Fibroblast of gingiva (primary cell): ENCODE measurements around the gene PCSK5.
"Not testable (repeated sequence)": the region's sequence is repeated elsewhere in the genome, so short reads cannot be mapped to it uniquely, and the experiment has no call there.

ENCODE experiments used
- DNase-seq: peaks from one replicate; pipeline ENCODE4 v3.0.0-alpha.2; 2011; ENCODE audit warnings: low read depth

Gene PCSK5

DNA sequence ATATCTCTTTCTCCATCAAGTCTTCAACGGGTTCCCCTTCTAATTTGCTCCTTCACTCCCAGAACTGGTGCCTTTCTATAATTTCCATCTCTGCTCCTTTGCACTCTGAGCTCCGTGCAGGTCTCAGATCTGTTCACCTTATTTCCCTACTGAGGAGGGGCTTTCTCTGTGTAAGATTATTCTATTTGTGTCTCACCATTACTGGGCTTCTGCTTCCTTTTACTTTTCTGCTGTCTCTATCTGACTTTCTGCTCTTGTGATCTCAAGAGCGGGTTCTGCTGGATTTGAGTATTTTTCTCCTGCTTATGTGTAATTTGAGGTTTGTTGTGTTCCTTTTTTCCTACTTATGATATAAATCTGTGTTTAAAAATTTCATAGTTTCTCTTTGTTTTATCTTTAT, 117.5 kb downstream of the PCSK5 start:
- no peak for DNase-seq

DNA sequence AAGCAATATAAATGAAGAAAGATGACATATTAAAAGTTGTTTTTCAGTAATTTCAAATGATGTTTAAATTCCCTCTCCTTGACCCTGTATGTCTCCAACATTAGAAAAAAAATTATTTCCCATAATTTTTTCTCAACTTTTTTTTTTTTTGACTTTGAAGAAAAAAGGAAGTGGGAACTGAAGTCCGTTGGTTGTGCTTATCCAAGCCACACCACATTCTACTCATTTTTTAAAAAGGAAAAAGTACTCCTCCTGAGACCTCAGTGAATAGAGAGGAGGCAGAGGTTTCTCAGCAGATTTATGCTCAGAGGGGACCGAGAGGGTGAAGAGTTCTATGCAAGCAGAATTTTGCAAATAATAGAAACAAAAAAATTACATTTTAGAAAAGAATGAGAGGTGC, 123.3 kb downstream of the PCSK5 start:
- DNase-seq: no peak

- no peak for DNase-seq
Observed at GRCh38 chr9:76018235-76018634, 127.8 kb downstream of the PCSK5 start.

DNA sequence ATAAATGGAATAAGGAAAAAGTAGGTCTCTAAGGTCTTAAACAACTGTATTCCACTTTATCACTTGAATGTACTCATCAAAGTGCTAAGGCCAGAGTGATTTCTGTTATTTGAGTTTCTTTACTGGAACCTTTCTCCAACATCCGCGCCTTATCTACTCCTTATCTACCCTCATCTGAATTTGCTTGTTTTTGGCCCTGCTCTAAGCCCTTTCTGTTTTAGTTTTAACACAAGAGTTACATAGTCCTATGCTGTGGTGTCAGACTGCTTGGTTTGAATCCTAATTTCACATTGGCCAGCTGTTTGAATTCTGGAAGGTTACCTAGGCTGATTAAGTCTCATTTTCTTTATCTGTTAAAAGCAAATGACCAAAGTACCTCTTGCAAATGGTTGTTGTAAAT, 128.3 kb downstream of the PCSK5 start:
- no peak for DNase-seq

- DNase-seq: no peak
Observed at GRCh38 chr9:76020652-76021051, 130.2 kb downstream of the PCSK5 start.

DNA sequence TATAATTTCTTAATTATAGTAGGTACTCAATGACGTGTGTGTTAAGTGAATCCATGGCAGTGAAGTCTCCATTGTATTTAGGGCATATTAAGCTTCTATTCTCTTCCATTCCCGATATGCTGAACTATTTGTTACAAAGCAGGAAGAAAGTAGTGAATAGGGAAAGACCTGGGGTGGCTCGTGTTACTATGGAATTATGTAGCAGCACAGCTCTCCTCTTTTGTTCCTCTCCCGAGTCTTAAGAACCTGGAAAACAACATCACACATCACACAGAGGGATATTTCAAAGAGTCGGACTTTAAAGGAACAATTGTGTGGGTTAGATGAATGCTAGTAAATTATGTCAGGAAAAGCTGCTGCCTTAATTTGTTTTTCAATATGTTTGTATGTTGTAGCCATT, 131.8 kb downstream of the PCSK5 start:
- DNase-seq: no peak

- DNase-seq: no peak
Observed at GRCh38 chr9:76023715-76024195, 133.3 kb downstream of the PCSK5 start.

- DNase-seq: no peak
Observed at GRCh38 chr9:76025286-76025685, 134.8 kb downstream of the PCSK5 start.

- no peak for DNase-seq
Observed at GRCh38 chr9:76026796-76027195, 136.3 kb downstream of the PCSK5 start.

DNA sequence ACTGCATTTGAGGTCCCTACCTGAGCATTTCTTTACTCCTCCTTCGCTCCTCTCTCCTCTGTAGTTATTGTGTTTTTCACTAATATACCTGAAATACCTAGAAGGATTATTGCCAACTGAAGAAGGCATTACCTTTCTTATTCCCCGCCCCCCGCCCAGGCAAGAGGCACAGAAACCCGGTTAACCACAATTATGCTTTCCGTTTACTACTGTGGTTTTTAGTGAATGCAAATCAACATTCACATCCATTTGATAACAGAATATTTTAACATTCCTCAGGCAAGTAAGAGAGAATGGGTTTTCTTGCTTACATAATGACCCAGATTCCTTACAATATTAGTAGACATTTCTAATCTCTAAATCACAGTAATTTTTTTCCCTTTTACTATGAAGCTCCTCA, 136.9 kb downstream of the PCSK5 start:
- DNase-seq: no peak

DNA sequence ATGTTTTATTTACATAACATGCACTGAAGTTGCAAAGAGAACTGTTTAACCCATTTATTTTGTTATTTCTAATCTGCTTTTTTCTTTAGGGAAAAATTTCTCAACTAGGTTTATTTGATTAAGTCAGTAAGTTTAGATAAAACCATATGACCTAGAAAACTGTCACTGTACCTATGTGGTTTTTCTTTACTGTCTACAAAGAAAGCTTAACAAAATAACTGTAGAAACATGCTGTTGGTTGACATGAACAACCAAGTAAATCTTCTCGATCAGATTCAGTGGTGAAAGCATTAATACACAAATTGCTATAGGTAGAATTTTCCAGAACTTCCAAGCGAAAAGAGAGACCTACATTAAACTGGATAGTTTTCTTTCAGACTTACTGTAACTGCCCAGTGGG, 137.4 kb downstream of the PCSK5 start:
- DNase-seq: no peak

GRCh38 chr9:76032038-76032796, 141.7 kb downstream of the PCSK5 start:
- no peak for DNase-seq

DNA sequence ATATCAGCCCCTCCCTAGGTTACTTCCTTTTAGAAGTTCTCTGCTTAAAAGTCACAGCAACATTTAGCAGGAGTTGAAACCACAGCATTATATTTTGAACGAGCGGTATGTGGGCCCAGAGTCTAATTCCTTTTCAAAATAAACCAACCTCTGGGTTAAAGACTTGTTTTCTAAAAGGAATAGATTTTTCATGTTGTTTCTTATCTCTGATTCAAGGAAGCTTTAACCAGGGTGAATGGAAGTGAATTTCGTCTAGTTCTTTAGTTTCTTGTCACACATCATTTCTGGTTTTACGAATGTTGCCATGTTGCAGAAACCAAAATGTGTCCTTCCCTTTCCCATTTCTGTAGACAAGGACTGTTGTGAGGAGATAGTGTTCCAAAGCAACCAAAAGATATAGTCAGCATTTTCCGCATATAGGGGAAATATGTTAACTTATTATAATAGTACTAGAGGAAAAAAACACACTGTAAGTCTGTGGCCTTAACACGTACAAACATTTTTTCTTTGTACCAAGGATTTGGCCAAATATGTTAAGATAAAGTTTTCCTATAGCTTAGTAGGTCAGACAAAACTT, 142.4 kb downstream of the PCSK5 start:
- no peak for DNase-seq

DNA sequence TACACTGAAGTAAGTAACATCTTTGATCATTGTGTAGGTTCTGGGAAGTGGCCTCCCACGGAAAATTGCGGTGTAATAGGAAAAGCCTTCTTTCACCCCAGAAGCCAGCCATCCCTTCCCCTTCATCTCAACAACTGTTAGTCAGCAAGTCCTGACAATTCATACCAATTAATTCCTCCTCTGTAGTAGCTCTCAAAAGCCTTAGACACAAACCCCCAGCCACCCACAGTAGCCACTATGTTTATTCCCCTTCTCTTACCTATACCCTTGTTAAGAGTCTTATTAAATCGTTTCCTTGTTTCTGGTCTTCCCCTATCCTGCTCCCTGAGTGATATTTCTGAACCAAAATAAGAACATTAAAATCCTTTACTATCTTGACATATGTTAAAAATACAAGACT, 143.6 kb downstream of the PCSK5 start:
- no peak for DNase-seq

DNA sequence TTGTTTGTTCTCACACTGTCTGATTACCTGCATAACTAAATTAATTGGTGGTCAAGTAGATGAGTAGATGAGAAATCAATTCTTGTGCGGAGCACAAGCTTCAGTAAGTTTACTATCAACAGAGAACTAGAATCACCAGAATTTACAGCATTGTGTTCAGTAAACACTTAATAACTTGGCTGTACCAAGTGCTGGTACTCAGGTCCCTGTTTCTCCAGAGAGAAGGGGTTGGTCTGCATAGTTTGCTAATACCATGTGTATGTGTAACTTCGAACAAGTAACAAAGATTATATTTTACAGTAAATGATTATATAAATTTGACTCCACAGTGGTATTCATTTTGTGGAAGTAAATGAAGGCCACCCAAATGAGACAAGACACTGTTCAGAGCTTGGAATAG, 146.3 kb downstream of the PCSK5 start:
- DNase-seq: no peak

DNA sequence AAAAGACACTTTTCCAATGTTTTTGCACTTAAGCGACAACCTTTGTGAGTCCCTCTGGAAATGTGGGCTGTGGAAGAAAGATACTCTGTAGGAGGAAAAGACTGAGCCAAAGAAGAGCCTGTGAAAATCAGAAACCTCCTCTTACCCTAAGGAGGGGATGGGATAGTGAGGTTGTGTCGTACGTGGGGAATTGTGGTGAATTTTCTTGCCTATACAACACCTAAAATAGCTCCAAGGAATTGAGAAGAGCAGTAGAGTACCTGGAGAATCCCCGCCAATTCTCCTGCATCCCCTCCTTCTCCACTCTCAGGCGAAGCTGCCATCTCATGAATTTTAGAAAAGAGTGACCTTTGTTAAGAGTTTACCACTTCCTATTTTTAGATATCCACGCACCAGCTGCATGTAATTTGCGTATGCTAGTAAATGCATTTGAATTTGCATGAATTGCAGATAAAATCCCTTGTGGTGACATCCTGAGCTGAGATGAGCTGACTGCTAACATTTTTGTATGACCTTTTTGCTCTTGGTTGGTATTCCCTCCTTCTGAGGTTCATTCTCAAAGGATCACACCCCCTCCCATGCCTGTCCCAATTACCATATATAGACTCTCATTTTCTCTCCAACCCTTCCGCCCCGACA, 147.2 kb downstream of the PCSK5 start:
- no peak for DNase-seq

DNA sequence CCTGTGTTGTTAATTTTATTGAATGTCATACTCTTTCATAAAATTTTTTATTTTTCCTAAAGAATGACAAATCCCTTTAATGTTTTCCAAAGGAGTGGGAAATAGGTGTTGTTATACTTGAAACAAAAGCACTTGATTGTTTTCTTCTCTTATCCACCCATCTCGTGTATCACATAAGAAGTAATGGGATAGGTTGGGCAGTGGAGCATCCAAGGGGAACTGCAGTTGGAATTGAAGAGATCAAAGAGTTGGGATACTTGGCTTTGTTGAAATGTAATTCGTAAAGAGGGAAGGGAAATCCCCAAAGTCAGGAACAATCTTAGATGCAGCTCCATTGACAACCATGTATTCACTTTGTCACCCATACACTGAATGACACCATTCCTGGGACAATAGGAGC, 148.0 kb downstream of the PCSK5 start:
- no peak for DNase-seq

DNA sequence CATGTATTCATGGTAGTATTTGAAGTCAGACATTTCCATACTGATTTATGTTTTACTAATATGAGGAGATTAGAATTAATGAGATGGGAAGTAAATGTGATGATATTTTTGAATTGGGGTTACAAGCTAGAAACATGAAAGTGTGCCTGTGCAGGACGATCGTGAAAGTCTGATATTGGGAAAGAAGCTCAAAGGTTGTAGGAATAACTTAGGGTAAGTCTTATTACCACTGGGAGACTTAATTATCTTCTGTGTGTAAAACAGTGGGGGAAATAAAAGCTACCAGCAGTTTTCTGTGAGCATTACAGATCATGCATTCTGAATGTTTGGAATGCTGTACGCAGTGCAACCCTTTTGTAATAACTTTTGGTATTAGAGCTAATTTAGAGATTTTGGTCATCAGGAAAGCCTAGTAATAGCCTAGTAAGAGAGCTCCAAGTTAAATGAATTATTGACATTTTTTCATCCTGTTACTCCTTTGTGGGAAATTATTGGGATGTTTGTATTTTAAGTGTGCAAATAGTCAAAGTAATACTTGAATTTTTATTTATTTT, 153.9 kb downstream of the PCSK5 start:
- DNase-seq: peak; percentile 1

- no peak for DNase-seq
Observed at GRCh38 chr9:76045221-76045620, 154.7 kb downstream of the PCSK5 start.

- no peak for DNase-seq
Observed at GRCh38 chr9:76049341-76049740, 158.9 kb downstream of the PCSK5 start.

DNA sequence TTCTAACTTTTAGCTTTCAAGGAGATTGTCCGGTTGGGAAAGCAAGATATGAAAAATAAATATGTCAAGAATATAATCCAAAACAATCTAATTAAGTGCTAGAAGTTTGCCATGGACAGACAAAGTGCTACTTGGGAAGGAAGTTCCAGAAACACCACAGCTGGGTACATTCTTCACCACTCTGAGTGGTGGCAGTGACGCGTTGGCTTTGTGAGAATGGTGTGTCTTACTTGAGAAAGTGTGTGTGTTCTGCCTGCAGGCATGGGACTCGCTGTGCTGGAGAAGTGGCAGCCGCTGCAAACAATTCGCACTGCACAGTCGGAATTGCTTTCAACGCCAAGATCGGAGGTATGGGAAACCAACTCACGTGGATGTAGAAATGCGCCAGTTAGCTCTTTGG, 177.2 kb downstream of the PCSK5 start:
- DNase-seq: no peak

DNA sequence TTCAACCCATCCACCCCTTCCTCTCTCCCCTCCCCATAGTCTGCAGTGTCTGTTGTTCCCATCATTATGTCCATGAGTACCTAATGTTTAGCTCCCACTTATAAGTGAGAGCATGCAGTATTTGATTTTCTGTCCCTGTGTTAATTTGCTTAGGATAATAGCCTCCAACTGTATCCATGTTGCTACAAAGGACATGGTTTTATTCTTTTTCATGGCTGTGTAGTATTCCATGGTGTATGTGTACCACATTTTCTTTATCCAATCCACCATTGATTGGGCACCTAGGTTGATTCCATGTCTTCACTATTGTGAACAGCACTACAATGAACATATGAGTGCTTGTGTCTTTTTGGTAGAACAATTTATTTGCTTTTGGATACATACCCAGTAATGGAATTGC, 187.1 kb downstream of the PCSK5 start:
- DNase-seq: no peak

DNA sequence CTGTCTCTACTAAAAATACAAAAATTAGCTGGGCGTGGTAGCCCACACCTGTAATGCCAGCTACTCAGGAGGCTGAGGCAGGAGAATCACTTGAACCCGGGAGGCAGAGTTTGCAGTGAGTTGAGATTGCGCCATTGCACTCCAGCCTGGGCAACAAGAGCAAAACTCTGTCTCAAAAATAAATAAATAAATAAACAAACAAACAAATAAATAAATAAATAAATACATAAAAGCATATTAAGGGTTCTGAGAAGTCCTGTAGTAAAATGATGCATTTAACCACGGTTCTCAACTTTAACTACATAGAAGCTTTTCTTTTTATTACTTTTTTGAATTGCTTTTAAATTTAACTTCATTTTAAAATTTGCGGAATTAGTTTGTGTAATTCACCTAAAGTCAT, 190.8 kb downstream of the PCSK5 start:
- DNase-seq: not testable (repeated sequence)
